Memory B cell (primary cell): ENCODE results near the gene SPON1.
"Not testable (repeated sequence)": the region's sequence is repeated elsewhere in the genome, so short reads cannot be mapped to it uniquely, and the experiment has no call there.

Source experiments
- ATAC-seq: fragments of 150-1000 bp; cut with Tn5 transposase; 2 replicates; pipeline ENCODE4 v1.10.0; 2021; ENCODE audit warnings: low read depth, mild to moderate bottlenecking, moderate library complexity
- DNase-seq, 2 donors: peaks; one replicate each; pipeline ENCODE4 v3.0.0; 2022; ENCODE audit warnings: low spot score in 2 of 2
- H3K27ac Mint-ChIP-seq: one replicate; pipeline ENCODE4 v1.8.0; 2022; ENCODE audit warnings: mild to moderate bottlenecking, moderate library complexity, mixed read lengths
- H3K27me3 Mint-ChIP-seq: one replicate; pipeline ENCODE4 v1.8.0; 2022; ENCODE audit warnings: mixed read lengths
- H3K36me3 Mint-ChIP-seq: one replicate; pipeline ENCODE4 v1.8.0; 2022; ENCODE audit warnings: mild to moderate bottlenecking, mixed read lengths
- H3K4me1 Mint-ChIP-seq: one replicate; pipeline ENCODE4 v1.8.0; 2022; ENCODE audit warnings: mixed read lengths
- H3K4me3 Mint-ChIP-seq: one replicate; pipeline ENCODE4 v1.8.0; 2022; ENCODE audit warnings: mild to moderate bottlenecking, moderate library complexity, mixed read lengths
- H3K9me3 Mint-ChIP-seq: one replicate; pipeline ENCODE4 v1.8.0; 2022; ENCODE audit warnings: mixed read lengths

The SPON1 gene

DNA sequence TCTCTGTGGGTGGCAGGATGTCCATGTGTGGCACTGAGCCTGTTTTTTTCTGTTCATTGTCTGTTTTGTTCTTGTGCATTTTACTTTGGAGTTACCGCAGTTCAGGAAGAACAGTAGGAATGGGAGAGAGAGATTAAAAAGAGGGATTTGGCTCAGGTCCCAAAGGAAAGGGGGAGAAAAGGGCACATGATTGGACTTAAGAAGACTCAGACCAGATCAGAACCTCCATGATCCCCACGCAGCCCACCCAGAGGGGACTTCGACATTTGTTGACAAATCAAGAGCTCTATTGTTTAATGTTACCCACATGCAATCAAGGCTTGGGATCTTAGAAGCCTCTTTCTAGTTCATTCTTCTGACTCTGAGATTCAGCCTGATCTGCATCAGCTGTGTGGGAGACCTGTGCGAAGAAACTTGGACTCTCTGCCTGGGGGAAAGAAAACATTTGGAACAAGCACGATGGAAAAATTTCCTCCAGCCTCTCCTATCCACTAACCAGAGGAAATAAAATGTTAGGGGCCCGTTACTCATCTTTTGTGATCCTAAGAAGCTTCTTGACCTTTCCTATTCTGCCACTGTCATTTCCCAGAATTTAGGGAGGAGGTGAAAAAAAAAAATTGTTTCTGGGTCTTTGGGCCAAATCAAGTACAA is 119.2 kb downstream of the SPON1 start:
- Mint-ChIP-seq H3K4me3 (no peak overlapping the region), H3K36me3 (no peaks in the 10 kb centered on the region), H3K9me3 (peaks cover 2% of the 10 kb centered on the region), H3K27ac (no peak overlapping the region), H3K27me3 (peaks cover 7% of the 10 kb centered on the region), H3K4me1 (peaks cover 4% of the 10 kb centered on the region)
- DNase-seq: no peak
- ATAC-seq: no peak

DNA sequence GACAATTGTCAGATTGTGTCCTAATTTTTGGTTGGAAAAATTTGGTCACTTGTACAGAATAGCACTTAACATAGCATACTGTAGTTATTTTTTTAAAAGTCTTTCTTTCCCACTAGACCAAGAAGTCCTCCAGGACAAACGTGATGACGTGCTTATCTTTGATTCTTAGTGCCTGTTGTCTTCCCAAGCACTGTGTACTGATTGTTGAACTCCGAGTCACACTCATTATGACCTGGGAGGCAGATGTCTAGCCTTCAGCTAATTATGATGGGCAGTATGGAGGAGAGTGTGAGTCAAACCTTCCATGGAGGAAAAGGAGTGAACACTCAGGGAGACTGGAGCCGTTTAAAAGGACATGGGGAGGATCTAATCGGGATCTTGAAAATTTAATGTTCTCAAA is 119.8 kb downstream of the SPON1 start:
- Mint-ChIP-seq H3K27me3 (peaks cover 4% of the 10 kb centered on the region), H3K4me3 (no peak overlapping the region), H3K9me3 (peaks cover 2% of the 10 kb centered on the region), H3K36me3 (no peaks in the 10 kb centered on the region), H3K4me1 (peaks cover 4% of the 10 kb centered on the region), H3K27ac (no peak overlapping the region)
- DNase-seq: no peak
- ATAC-seq: no peak

DNA sequence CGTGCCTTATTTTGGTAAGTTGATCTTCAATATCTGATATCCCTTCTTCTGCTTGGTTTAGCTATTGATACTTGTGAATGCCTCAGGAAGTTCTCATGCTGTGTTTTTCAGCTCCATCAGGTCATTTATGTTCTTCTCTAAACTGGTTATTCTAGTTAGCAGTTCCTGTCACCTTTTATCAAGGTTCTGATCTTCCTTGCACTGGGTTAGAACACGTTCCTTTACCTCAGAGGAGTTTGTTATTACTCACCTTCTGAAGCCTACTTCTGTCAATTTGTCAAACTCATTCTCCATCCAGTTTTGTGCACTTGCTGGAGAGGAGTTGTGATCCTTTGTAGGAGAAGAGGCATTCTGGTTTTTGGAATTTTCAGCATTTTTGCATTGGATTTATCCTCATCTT is 126.3 kb downstream of the SPON1 start:
- ATAC-seq, H3K4me3 Mint-ChIP-seq, H3K27ac Mint-ChIP-seq, DNase-seq, H3K36me3 Mint-ChIP-seq, H3K9me3 Mint-ChIP-seq, H3K4me1 Mint-ChIP-seq: not testable (repeated sequence)
- peaks cover 12% of the 10 kb centered on the region for H3K27me3 Mint-ChIP-seq

DNA sequence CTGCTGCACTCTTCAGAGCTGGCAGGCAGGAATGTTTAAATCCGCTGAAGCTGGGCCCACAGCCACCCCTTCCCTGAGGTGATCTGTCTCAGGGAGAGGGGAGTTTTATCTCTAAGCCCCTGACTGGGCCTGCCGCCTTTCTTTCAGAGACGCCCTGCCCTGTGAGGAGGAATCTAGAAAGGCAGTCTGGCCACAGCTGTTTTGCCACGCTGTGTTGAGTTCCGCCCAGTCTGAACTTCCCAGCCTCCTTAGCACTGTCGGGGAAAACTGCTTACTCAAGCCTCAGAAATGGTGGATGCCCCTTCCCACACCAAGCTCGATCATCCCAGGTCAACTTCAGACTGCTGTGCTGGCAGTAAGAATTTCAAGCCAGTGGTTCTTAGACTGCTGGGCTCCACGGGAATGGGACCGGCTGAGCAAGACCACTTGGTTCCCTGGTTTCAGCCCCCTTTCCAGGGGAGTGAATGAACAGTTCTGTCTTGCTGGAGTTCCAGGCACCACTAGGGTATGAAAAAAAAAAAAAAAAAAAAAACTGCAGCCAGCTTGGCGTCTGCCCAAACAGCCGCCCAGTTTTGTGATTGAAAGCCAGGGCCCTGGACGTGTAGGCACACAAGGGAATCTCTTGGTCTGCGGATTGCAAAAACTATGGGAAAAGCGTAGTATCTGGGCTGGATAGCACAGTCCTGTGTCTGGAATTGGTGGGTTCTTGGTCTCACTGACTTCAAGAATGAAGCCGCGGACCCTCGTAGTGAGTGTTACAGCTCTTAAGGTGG is 127.4 kb downstream of the SPON1 start:
- H3K27ac Mint-ChIP-seq: no peak overlapping the region
- no peak overlapping the region for H3K4me3 Mint-ChIP-seq

GRCh38 chr11:14090631-14091030 is 128.1 kb downstream of the SPON1 start:
- H3K4me1 Mint-ChIP-seq, DNase-seq, H3K27ac Mint-ChIP-seq, H3K9me3 Mint-ChIP-seq, H3K36me3 Mint-ChIP-seq, ATAC-seq, H3K4me3 Mint-ChIP-seq: not testable (repeated sequence)
- peaks cover 14% of the 10 kb centered on the region for H3K27me3 Mint-ChIP-seq

More for the DNA sequence above, 127.4 kb downstream of the SPON1 start:
- DNase-seq (no peak), ATAC-seq (no peak)
- Mint-ChIP-seq H3K36me3 (no peaks in the 10 kb centered on the region), H3K9me3 (peaks cover 2% of the 10 kb centered on the region), H3K27me3 (peaks cover 15% of the 10 kb centered on the region), H3K4me1 (no peaks in the 10 kb centered on the region)

DNA sequence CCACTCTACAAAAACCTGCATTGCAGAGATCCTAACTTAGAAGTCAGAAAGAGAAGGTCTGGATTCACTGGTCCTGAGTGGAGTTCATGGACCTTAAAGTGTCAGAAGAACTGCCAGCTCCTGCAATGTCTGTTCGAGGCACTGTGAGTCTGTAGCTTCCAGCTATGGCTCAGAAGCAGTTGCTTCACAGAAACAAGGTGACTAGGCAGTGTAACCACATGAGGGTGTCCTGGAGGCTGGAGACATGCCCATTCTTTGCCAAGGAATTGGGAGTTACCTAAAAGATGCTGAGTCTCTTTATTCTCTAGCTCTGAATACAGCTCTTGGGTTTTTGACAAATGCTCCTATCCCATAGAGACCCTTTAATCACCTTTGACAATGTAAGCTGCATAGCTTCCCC is 130.5 kb downstream of the SPON1 start:
- Mint-ChIP-seq H3K27ac (no peak overlapping the region), H3K4me1 (no peaks in the 10 kb centered on the region), H3K9me3 (no peaks in the 10 kb centered on the region), H3K4me3 (no peak overlapping the region), H3K27me3 (peaks cover 12% of the 10 kb centered on the region), H3K36me3 (no peaks in the 10 kb centered on the region)
- no peak for DNase-seq
- no peak for ATAC-seq

DNA sequence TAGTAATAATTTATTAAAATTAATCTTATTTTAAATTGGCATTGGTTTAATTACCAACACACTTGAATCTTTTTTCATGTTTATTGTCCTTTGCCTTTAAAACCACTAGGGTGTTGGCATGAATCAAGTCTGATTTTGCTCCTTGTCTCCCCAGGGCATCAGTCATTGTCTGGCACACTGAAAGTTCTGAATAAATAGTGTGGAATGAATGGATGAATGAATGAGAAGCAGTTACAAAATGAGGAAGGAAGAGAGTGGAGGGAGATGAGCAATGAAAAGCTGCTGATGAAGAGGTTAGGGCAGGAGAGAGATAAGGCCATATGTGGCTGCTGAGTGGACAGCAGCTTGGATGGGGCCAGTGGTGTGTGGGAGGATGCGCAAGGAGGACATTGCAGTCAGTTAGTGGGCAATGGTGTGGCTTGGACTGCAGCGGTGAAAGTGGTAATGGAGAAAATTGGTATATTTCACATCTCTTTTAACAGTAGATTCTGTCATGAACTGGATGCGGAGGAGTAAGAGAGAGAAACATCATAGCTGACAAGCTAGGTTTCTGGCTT is 132.0 kb downstream of the SPON1 start:
- Mint-ChIP-seq H3K27me3 (peaks cover 7% of the 10 kb centered on the region), H3K9me3 (no peaks in the 10 kb centered on the region), H3K36me3 (no peaks in the 10 kb centered on the region), H3K27ac (no peak overlapping the region), H3K4me3 (no peak overlapping the region), H3K4me1 (no peaks in the 10 kb centered on the region)
- ATAC-seq (no peak), DNase-seq (no peak)

- Mint-ChIP-seq H3K9me3 (no peaks in the 10 kb centered on the region), H3K27me3 (peaks cover 5% of the 10 kb centered on the region), H3K36me3 (no peaks in the 10 kb centered on the region), H3K27ac (no peak overlapping the region), H3K4me3 (no peak overlapping the region), H3K4me1 (no peaks in the 10 kb centered on the region)
- ATAC-seq (no peak), DNase-seq (no peak)
These were observed 133.4 kb downstream of the SPON1 start for GRCh38 chr11:14095882-14096281.

- ATAC-seq (no peak), DNase-seq (no peak)
- H3K9me3 Mint-ChIP-seq: no peaks in the 10 kb centered on the region
- H3K36me3 Mint-ChIP-seq: no peaks in the 10 kb centered on the region
- H3K4me3 Mint-ChIP-seq: no peak overlapping the region
- no peaks in the 10 kb centered on the region for H3K4me1 Mint-ChIP-seq
- H3K27me3 Mint-ChIP-seq: peaks cover 5% of the 10 kb centered on the region
- H3K27ac Mint-ChIP-seq: no peak overlapping the region
These were observed 134.1 kb downstream of the SPON1 start for GRCh38 chr11:14096606-14097005.

DNA sequence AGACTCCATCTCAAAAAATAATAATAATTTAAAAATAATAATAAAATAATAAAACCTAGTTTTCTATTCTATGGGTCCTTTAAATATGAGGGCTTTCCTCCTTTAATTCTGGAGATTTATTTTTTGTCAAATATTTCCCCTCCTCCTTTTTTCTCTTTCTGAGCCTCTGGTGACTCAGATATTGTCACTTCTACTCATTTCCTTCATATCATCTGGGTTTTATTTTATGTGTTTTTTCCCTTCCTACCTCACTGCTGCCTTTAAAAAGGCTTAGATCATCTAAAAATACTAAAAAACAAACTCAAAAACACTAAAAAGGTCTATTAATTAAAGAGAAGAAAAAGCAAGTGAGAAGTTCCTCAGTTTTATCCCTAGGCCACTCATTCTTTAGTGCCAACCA is 138.9 kb downstream of the SPON1 start:
- H3K4me3 Mint-ChIP-seq: no peak overlapping the region
- DNase-seq (no peak), ATAC-seq (no peak)
- peaks cover 4% of the 10 kb centered on the region for H3K27me3 Mint-ChIP-seq
- no peak overlapping the region for H3K27ac Mint-ChIP-seq
- H3K9me3 Mint-ChIP-seq: peaks cover 5% of the 10 kb centered on the region
- no peaks in the 10 kb centered on the region for H3K36me3 Mint-ChIP-seq
- no peaks in the 10 kb centered on the region for H3K4me1 Mint-ChIP-seq

GRCh38 chr11:14102766-14103165 is 140.2 kb downstream of the SPON1 start:
- no peaks in the 10 kb centered on the region for H3K4me1 Mint-ChIP-seq
- peaks cover 5% of the 10 kb centered on the region for H3K9me3 Mint-ChIP-seq
- H3K4me3 Mint-ChIP-seq: no peak overlapping the region
- DNase-seq (no peak), ATAC-seq (no peak)
- no peak overlapping the region for H3K27ac Mint-ChIP-seq
- no peaks in the 10 kb centered on the region for H3K36me3 Mint-ChIP-seq
- H3K27me3 Mint-ChIP-seq: peaks cover 3% of the 10 kb centered on the region

DNA sequence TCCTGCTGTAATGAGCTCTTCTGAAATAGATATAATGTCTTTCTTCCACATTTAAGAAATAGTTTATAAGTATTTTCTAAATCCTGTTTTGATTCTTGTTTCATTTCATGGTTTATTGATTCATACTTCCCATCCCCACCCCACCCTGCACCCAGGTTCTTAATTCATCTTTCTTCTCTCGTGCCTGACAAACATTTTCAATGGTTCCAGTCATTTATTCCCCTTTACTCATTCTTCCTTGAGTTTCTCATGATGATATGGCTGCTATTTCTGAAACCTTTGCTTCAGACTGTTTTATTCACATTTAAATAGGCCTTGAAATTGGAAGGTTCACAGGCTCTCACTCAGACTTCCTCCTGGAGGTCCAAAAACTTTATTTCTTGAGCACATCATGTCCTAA is 142.9 kb downstream of the SPON1 start:
- H3K27ac Mint-ChIP-seq: no peak overlapping the region
- ATAC-seq (no peak), DNase-seq (no peak)
- H3K4me1 Mint-ChIP-seq: no peaks in the 10 kb centered on the region
- H3K36me3 Mint-ChIP-seq: no peaks in the 10 kb centered on the region
- H3K9me3 Mint-ChIP-seq: peaks cover 5% of the 10 kb centered on the region
- H3K27me3 Mint-ChIP-seq: peaks cover 3% of the 10 kb centered on the region
- no peak overlapping the region for H3K4me3 Mint-ChIP-seq

GRCh38 chr11:14106303-14107049 is 144.0 kb downstream of the SPON1 start:
- DNase-seq (no peak), ATAC-seq (no peak)
- no peaks in the 10 kb centered on the region for H3K4me1 Mint-ChIP-seq
- peaks cover 6% of the 10 kb centered on the region for H3K27me3 Mint-ChIP-seq
- H3K4me3 Mint-ChIP-seq: no peak overlapping the region
- H3K9me3 Mint-ChIP-seq: peaks cover 5% of the 10 kb centered on the region
- no peaks in the 10 kb centered on the region for H3K36me3 Mint-ChIP-seq
- no peak overlapping the region for H3K27ac Mint-ChIP-seq

DNA sequence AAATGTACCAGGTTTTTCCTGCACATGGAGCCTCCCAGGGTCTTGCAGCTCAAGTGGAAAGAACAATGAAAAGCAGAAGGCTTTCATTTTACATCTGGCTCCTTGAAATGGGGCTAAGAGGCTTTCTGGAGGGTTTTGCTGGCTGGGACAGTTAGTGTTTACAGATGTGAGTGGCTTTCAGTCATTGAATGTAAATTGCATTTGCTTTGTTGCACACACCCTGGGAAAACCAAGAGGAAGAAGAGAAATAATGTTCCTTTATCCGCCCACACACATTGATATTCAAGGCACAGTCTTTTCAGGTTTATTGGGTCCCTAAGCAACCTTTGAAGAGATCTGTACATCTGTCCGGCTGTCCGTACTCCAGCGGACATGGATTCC is 144.5 kb downstream of the SPON1 start:
- no peaks in the 10 kb centered on the region for H3K36me3 Mint-ChIP-seq
- H3K4me3 Mint-ChIP-seq: no peak overlapping the region
- DNase-seq (no peak), ATAC-seq (no peak)
- peaks cover 6% of the 10 kb centered on the region for H3K27me3 Mint-ChIP-seq
- H3K27ac Mint-ChIP-seq: no peak overlapping the region
- H3K9me3 Mint-ChIP-seq: peaks cover 5% of the 10 kb centered on the region
- H3K4me1 Mint-ChIP-seq: no peaks in the 10 kb centered on the region
